IPS-11a (cell line): ENCODE measurements around the gene PHACTR1.

Source experiments
- H3K4me3 ChIP-seq: one replicate; pipeline ENCODE4 v1.5.1; 2013; ENCODE audit warnings: low read depth, low read length, control low read depth

The PHACTR1 gene

DNA sequence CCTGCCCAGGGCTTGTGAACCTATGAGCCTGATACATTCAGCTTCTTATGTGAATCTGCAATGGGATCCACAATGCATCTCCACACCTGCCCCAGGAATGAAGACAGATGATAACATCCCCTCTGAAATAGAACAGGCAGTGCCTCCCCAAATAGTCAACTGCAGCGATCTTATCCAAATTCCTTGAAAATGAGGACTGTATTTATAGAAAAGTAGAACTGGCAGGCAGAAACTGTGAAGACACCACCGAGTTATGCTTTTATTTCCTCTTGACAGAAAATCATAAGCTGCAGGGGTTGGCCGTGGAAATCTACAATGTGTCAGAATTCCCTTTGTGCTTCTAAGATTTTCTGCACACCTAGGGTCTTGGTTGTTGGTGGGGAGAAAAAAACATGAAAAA is 341.5 kb downstream of the PHACTR1 start:
- no peak overlapping the region for H3K4me3 ChIP-seq

DNA sequence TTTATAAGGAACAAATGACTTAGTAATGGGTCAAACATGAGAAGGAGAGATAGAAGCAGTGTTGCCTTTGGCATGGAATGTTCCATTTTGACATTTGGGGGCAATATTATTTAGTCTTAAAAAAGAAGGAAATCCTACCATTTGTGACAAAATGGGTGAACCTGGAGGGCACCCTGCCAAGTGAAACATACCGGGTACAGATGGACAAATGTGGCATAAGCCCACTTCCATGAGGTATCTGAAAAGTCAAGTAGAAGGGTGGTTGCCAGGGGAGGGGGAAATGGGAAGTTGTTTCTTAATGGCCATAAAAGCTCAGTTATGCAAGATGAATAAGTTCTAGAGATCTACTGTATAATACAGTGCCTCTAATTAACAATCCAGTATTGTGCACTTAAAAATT is 342.5 kb downstream of the PHACTR1 start:
- no peak overlapping the region for H3K4me3 ChIP-seq

DNA sequence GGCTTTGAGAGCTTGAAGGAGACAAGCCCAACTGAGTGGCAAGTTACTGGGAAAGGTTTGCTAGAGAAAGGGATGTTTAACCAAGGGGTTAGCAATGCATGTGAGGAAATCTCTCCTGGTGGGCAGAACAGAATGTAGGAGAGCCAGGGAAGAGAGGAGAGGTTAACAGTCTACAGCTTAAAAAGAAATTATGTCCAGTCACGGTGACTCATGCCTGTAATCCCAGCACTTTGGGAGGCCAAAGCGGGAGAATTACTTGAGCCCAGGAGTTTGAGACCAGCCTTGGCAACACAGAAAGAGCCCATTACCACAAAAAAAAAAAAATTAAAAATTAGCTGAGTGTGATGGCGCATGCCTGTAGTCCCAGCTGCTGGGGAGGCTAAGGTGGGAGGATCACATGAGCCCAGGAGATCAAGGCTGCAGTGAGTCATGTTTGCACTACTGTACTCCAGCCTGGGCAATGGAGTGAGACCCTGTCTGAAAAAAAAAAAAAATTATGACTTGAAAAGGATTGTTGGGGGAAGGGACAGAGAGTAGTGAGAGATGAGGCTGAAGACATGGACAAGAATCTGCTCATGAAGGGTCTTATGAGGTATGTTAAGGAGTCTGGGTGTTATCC is 346.8 kb downstream of the PHACTR1 start:
- H3K4me3 ChIP-seq: no peak overlapping the region

DNA sequence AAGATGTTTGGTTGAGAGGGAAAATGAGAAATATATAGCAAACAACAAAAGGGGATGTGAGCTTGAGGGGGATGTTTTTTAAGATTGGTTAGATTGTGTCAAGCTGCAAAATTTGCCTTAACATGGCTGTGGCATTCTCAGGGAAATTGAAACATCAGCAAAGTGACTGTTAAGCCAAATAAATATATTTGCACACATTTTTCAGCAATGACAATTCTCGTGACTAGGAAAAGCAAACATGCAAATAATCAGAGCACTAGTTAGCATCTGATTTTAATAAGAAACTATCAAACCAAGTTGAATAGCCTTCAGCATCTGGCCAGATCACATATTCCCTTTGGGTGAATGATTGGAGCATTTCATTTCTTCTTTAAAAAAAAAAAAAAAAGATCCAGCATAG is 349.0 kb downstream of the PHACTR1 start:
- H3K4me3 ChIP-seq: no peak overlapping the region

DNA sequence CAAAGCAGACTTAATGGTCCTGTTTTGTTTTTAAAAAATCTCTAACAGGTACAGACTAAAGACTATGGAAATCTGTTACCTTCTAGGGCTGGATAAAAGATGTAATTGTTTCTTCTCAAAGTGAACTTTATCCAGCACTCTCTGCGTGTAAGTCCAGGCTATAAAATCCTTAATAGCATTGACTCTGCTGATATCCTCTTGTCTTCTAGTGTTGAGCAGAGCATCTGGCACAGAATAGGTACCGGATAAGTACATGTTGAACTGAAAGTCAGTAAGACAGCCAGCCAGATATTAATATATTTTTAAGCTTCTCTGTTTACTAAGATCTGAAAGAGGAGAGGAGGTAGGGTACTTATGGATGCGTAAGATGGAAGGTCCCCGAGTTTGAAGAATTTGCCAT is 349.5 kb downstream of the PHACTR1 start:
- H3K4me3 ChIP-seq: no peak overlapping the region

DNA sequence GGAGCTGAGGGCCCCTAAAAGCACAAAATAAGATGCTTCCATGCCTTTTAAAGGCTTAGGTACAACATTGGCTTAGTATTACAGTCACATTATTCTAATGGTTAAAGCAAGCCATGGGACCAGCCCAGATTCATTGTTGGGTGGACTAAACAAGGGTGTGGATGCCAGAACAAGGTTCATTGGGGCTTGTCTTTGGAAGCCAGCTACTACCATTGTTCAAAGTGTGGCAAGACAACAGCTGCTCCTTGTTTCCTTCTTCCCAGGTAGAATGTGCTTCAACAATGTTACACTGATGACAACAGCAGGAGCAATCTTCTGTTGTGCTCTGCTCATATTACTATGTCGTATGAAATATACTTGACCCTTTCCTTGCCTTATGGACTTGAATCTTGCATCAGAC is 350.3 kb downstream of the PHACTR1 start:
- no peak overlapping the region for H3K4me3 ChIP-seq

DNA sequence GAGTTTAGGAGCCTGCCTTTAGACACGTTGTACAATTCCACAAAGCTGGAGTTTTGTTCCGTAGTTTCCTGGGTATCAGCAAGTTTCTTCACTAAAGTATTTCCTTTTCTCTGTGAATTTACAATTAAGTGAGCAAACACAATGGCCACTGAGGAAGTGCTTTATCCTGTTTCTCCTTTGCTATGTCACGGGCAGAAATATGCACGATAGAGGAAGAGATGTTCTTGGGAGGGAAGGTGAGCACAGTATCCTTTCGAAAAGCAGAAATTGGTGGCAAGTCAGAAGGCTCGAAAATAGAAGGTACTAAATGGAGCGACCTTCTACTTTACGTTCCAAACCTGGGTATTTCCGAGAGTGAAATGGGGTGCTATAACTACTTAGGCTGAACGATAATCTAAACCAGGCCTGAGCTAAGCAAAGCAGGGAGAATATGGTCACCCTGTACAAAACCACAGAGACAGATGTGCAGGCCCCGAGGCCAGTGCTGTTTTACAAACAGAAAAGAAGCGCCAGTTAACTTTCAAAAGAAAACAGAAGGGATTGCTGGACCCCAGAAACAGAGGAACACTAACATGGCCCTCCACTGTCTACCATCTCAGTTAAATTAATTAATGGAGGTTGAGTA is 352.1 kb downstream of the PHACTR1 start:
- H3K4me3 ChIP-seq: no peak overlapping the region

DNA sequence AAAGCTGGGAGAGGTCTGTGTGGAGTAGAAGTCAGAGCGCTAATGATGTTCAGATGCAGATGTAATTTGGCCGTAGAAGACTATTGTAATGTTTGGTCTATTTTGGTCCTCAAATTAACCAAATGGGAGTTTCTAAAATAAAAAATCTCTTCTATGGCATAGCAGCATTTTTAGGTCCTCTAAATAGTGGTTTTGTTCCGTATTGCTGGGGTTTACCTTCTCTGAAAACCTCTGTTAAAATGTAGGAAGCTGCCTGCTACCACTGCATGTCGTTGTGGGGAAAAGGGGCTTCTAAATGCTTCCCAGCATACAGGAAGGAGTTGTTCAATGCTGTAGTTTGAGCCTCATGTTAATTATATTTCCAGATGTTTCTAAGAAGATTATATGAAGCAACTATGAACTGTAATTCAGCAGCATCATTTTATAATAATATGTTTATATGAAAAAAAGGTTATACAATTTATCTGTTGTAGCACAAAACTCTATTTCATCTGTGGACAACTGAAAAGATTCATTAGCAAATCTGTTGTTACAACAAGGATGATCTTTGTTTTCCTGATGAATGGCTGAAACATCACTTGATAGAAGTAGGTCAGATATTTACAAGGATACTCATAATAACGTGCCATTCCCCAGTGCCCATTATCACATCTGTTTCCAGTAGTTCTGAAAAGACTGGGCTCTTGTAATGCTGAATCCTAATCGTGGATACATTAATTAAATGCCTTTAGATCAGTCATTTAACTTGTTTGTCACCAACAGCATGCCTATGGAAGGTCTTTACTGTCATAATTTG is 355.2 kb downstream of the PHACTR1 start:
- H3K4me3 ChIP-seq: no peak overlapping the region

DNA sequence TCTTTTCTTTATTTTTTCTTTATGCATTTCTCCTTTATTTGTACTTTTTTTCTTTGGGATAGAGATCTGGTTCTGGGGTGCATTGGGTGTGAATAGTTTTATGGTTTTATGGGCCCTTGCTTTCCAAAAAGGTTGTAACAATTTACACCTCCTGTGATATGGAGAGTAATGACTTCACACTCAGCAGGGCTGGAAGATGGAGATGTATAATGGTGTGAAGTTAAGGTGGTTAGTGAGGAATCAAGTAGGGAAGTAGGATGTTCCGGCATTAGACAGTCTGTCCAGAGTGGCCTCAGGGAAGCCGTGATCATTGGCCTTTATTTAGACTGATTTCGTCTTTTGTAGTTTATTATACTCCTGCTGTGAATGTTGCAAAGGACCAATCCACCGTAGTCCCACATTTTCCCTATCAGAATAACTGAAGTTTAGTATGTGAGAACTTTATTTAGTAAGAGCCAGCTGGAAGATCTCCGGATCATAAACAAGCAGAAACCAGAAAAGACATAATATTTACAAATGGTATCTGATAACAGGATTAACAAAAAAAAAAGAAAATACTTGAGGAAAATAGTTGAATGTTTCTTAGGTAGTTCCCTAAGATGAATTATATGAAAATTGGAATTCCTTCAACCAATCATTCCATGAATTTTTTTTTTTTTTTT is 356.2 kb downstream of the PHACTR1 start:
- H3K4me3 ChIP-seq: no peak overlapping the region

DNA sequence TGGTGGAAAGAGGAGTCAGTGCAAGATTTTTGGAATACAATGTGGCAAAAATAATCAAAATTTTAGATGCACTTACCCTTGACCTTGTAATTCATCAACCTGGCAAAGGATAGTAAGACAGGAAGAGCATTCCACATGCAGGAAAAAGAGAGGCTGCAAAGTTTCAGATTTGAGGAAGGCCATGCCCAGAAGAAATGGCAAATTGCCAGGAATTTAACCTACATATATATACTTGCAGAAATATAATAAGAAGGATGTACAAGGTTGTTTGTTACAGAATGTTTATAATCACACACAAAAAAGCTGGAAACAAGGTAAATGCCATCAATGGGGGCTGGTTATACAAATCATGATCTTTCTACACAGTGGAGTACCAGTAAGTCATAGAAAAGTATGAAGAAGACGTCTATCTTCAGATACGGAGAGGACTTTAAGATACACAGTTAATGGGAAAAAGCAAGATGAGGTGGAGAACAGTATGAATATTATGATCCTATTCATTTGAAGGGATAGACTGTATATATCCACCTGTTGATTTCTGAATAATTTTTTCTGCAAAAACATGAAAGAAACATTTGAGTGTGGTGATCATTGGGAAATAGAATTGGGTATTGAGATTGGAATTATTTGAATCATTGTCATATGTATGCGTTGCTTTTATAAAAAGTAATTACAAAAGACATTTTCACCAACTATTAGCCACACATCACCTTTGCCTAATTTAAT is 358.0 kb downstream of the PHACTR1 start:
- H3K4me3 ChIP-seq: no peak overlapping the region

DNA sequence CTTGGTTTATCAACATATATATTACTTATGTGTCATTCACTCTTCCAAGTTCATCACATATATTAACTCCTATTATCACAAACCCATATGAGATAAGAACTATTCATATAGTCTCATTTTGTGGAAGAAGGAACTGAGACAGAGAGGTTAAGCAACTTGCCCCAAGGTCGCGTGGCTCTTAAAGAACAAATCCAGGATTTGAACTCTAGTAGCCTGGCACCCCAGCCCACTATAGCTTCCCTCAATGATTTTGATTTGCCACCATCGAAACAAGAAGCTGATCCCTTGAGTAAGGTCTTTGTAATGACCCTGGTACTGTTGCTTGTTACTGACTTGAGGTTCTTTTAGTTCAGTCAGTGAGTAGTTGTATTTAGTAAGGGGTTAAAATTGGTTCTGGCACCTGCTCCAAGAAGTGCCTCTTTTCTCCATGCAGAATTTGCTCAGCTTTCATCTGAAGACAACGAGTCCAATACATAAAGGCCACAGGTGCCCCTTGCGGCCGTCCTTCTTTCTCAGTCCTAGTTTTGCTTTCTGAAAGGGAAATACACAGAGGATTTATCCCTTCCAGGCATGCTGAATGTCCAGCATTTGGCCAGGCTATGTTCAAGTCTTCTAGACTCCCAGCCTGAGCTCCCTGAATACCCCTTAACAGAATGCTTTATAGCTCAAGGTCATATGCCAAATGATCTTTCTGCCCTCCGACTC is 358.7 kb downstream of the PHACTR1 start:
- H3K4me3 ChIP-seq: no peak overlapping the region

DNA sequence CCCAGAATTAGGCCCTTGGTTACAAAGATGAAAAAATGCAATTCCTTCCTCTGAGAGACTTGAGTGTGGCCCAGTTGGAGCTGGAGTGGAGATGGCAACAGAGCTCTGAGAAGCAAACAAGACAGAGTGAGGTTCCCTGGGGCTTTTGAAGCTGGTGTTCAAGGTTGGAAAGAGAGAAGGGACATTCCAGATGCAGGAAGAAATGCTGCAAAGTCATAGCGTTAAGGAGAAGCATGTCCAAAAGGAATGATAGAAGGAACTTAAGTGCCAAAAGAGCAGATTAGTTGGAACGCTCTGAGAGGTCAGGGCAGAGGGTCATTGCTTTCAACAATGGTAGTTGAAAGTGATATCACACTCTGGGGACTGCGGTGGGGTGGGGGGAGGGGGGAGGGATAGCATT is 360.0 kb downstream of the PHACTR1 start:
- H3K4me3 ChIP-seq: no peak overlapping the region

DNA sequence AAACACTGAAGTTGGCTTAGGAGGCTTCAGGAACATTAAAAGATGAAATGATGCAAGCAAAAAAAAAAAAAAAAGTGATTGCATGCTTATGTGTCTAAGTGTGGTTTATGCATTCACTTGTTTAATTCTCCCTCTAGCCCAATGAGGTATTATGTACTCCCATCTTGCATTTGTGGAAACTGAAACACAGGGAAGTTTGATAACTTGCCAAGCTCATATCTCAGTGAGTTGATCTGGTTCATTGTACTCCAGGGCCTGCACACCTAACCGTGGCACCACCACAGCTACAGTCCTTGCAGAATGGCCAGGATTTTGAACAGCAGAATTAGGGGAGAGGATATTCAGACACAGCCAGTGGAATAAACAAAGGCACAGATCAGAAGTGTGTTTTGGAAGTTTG is 360.6 kb downstream of the PHACTR1 start:
- no peak overlapping the region for H3K4me3 ChIP-seq

DNA sequence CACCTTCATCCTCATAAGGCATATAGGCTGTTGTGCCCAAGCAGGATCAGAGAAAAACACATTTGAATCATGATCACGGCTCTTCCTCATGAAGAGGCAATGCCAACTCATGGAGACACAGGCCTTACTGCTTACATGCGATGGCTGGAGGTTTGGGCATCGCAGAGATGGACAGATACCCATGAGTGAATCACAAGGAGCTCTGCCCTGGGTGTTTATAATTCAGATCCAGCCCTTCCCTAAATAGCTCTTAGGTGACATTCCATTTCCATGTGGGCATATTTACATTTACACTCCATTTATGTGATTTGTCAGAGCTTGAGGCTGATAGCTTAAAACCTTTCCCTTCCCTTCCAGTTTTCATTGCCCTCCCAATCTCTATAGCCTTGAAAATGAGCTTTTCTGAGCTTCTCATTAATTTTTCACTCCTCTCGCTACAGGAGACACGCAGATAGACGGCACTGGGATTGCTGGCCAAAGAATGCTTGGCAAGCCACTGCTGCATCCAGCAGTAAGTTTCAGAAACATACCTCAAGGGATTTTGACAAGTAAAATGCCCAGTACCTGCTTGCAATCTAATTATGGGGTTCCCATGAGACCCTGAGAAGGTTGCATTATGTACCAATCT is 362.6 kb downstream of the PHACTR1 start:
- no peak overlapping the region for H3K4me3 ChIP-seq

DNA sequence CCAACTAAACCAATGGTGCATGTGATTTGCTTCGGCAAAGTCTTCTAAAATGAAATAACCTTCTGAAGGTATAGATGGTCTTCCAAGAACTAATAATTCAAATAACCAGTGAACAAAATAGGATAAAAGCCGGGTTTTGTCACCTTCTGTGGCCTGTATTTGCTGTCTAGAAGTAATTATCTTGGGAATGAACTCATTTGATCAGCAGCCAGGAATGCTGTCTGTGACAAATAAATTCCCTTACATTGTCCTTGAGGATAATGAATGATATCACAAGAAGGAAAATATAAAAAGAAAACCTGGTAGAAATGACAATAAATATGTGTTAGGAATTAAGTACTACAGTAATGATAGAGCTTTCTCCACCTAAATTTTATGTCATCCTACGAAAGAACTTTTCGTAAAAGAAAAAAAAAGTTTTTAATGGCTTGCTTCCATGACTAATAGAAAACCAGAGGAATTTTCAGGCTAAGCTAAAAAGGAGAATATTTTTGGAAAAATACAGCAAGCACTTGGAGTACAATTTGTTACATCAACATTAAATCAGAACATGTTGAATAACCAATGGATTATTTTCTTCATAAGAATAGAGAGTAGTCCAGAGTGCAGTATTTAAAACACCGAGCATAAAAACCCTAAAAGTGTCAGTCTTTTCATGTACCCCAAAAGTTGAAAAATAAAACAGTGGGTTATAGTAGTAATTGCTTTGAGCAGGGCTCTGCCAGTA is 364.1 kb downstream of the PHACTR1 start:
- no peak overlapping the region for H3K4me3 ChIP-seq

DNA sequence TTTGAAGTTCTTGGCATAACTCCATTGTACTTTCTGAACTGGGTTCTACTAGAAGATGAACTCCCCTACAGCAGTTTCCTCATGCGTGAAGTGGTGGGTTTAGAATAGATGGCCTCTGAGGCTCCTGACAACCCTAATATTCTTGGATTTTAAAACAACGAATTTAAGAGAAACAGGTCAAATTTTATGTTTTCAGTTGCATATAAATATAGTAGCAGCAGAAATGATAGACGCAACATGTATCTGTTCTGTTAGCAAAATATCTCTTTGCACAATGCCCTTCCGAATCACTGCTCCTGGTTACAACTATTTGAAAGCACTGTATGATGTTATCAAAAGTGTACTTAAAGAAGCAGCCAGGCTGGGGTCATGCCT is 364.6 kb downstream of the PHACTR1 start:
- H3K4me3 ChIP-seq: no peak overlapping the region

DNA sequence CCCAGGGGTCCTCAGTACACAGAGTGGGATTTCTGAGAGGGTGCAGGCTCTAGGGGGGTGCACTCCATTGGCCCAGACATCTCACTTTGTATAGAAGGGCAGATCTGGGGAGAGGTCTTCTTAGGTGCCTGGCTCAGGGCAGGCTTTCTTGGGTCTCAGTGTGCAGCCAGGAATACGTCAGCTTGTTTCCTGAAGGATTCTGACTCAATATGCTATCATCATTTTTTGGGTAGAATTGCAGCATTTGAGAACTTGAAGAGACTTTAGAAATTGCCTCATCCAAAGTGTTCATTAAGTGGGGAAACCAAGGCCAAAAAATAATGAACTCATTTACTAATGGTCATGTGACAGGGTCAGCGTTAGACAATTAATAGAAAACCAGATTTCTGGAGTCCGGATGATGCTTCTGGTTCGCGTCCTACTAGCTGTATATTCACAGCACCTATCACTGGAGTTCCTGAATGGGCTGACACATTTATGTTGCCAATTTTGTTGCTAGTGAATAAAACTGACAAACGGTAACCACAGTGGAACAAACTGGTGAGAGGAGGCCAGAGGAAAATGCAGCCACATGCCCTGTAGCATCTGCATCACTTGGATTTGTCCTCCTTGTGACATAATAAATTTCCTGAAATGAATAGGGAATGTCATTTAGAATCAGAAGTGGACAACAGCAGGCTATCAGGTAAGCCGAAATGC is 372.9 kb downstream of the PHACTR1 start:
- H3K4me3 ChIP-seq: no peak overlapping the region

DNA sequence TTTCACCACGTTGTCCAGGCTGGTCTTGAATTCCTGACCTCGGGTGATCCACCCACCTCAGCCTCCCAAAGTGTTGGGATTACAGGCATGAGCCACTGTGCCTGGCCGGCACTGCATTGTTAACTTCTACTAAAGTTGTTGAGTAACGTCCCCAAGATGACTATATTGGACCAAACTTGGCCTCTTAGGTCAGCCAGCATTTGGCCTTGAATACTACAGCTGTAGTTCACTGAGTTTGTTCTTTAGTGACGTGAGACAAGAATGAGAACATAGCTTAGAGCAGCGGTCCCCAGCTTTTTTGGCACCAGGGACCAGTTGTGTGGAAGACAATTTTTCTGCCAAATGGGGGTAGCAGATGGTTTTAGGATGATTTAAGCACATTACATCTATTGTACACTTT is 374.6 kb downstream of the PHACTR1 start:
- no peak overlapping the region for H3K4me3 ChIP-seq
